Uterus (tissue), 2 donors: ENCODE measurements around the gene TBCD.
"Not testable (repeated sequence)": the region's sequence is repeated elsewhere in the genome, so short reads cannot be mapped to it uniquely, and the experiment has no call there.

ENCODE experiments used
- CTCF ChIP-seq, 4 experiments: fragments of 200-600 bp in 2 of 4; fragments of 450-650 bp in 2 of 4; sonication (generic) in 2 of 4; IDR thresholded peaks; one replicate each; pipeline ENCODE4 v1.5.1; 2016 to 2019; ENCODE audit warnings: antibody characterized with exemption in 4 of 4, mild to moderate bottlenecking in 2 of 4, moderate library complexity in 1 of 4
- POLR2A ChIP-seq, 2 donors: fragments of 450-650 bp; IDR thresholded peaks; one replicate each; pipeline ENCODE4 v1.6.1; 2016; ENCODE audit warnings: antibody characterized with exemption in 2 of 2, mild to moderate bottlenecking in 1 of 2, moderate library complexity in 1 of 2

GRCh38 chr17:82955627-82956026 lies 203.8 kb downstream of the TBCD start:
- not testable (repeated sequence) for TF ChIP-seq POLR2A, CTCF (IDR thresholded peaks at IDR 0.05)
